BJ (cell line): ENCODE data around the gene RALGAPB. TPM values are rescaled to one million over a fixed set of nuclear protein-coding genes. Genes with fewer than 3 reads are reported as not detected.

Source experiments
- CTCF ChIA-PET: fragments of 350-600 bp; formaldehyde crosslinking; extraction: SDS; loops from one replicate; lab custom pipeline; 2021; ENCODE audit warnings: antibody characterized with exemption, inconsistent platforms; lab: Yijun Ruan, JAX
- POLR2A ChIA-PET: fragments of 300-600 bp; sonication (Branson Sonifier 250); formaldehyde crosslinking; extraction: SDS; loops from one replicate; lab custom pipeline; 2021; ENCODE audit warnings: antibody characterized with exemption; lab: Charles Lee
- DNase-seq: peaks from one replicate; pipeline ENCODE4 v3.0.0-alpha.2; 2011; ENCODE audit warnings: low read depth
- H3K27me3 ChIP-seq: 2 replicates; pipeline ENCODE4 v1.6.0; 2011; ENCODE audit warnings: low read length; ENCODE audit not compliant: control insufficient read depth, insufficient read depth
- H3K36me3 ChIP-seq: 2 replicates; pipeline ENCODE4 v1.5.1; 2011; ENCODE audit warnings: low read length; ENCODE audit not compliant: control insufficient read depth, insufficient read depth
- H3K4me3 ChIP-seq: 2 replicates; pipeline ENCODE4 v1.5.1; 2011; ENCODE audit warnings: low read depth, mild to moderate bottlenecking, control low read depth, low read length
- CTCF ChIP-seq: IDR thresholded peaks from 2 replicates; pipeline ENCODE4 v1.5.1; 2011; ENCODE audit warnings: low read depth, mild to moderate bottlenecking, control low read depth, inconsistent platforms, low read length, moderate library complexity; ENCODE audit not compliant: insufficient read depth
- polyA plus RNA-seq: library from polyadenylated mRNA; depleted of rRNA; stranded (reverse); fragments of >200 nt; gene quantifications from 2 replicates; pipeline ENCODE4 v1.2.3, GENCODE V29; 2011

The RALGAPB gene
- polyA plus RNA-seq, 1 experiment, result 14.8 TPM

GRCh38 chr20:38471245-38471644 lies 1.4 kb upstream of the RALGAPB start:
- CTCF ChIA-PET, result interaction anchor here (3.1 kb wide), 1 partner anchor 25 kb away, joined by 12 read pairs; no protein-coding TSS in a partner anchor

GRCh38 chr20:38471987-38472512 lies 593 bp upstream of the RALGAPB start:
- CTCF ChIA-PET, result interaction anchor here (0.7 to 2.6 kb wide), 8 partner anchors 13 to 76 kb away, joined by 3 to 12 read pairs (median 4); partner anchors contain the start of gene SNHG17
- TF ChIP-seq CTCF, result no peak
- no peaks in the 10 kb centered on the region for H3K27me3 ChIP-seq
- H3K36me3 ChIP-seq, result no peaks in the 10 kb centered on the region
- no peak for DNase-seq
- POLR2A ChIA-PET, result interaction anchor here (0.5 kb wide), 1 partner anchor 46 kb away, joined by 3 read pairs; no protein-coding TSS in a partner anchor
- peak overlapping the region; percentile 71 for H3K4me3 ChIP-seq

More at GRCh38 chr20:38471245-38471644, 1.4 kb upstream of the RALGAPB start:
- DNase-seq, result no peak
- H3K36me3 ChIP-seq, result no peaks in the 10 kb centered on the region
- no peak for TF ChIP-seq CTCF
- no peak overlapping the region for H3K4me3 ChIP-seq
- no peaks in the 10 kb centered on the region; the same call in 1 of the 2 replicates for H3K27me3 ChIP-seq
- POLR2A ChIA-PET, result no interaction called here

GRCh38 chr20:38473367-38473795 lies 738 bp downstream of the RALGAPB start:
- Histone ChIP-seq H3K27me3 (no peaks in the 10 kb centered on the region), H3K4me3 (peak overlapping the region; percentile 71), H3K36me3 (no peaks in the 10 kb centered on the region)
- TF ChIP-seq CTCF, result peak; percentile 24; the same call in 1 of the 2 replicates
- POLR2A ChIA-PET, result interaction anchor here (1.0 kb wide), 1 partner anchor 38 kb away, joined by 4 read pairs; the partner anchor contains the start of gene SNHG17
- CTCF ChIA-PET, result interaction anchor here (0.6 to 2.6 kb wide), 5 partner anchors 13 to 75 kb away, joined by 3 to 12 read pairs (median 4); partner anchors contain the start of gene SNHG17
- DNase-seq, result no peak

- POLR2A ChIA-PET, result no interaction called here
- no peak for TF ChIP-seq CTCF
- Histone ChIP-seq H3K4me3 (no peak overlapping the region), H3K36me3 (no peaks in the 10 kb centered on the region), H3K27me3 (no peaks in the 10 kb centered on the region)
- CTCF ChIA-PET, result interaction anchor here (1.0 kb wide), 1 partner anchor 24 kb away, joined by 3 read pairs; no protein-coding TSS in a partner anchor
- DNase-seq, result no peak
Observed at GRCh38 chr20:38477747-38478146, 5.1 kb downstream of the RALGAPB start.

GRCh38 chr20:38479596-38479995 lies 7.0 kb downstream of the RALGAPB start:
- Histone ChIP-seq H3K36me3 (0 out of 2 replicates have a peak, but pooled peaks cover 2% of the 10 kb centered on the region), H3K27me3 (no peaks in the 10 kb centered on the region), H3K4me3 (no peak overlapping the region)
- DNase-seq, result no peak
- ChIA-PET POLR2A (no interaction called here), CTCF (no interaction called here)
- no peak for TF ChIP-seq CTCF
